AG09309 (cell line): ENCODE data around the gene METTL9.
A peak's percentile ranks its signal among the peaks of the same experiment; 100 is the strongest.
"Not testable (repeated sequence)": the region's sequence is repeated elsewhere in the genome, so short reads cannot be mapped to it uniquely, and the experiment has no call there.

ENCODE experiments used
- DNase-seq: peaks from one replicate; pipeline ENCODE4 v3.0.0-alpha.2; 2010; ENCODE audit warnings: low read depth
- H3K4me3 ChIP-seq: 2 replicates; pipeline ENCODE4 v1.5.1; 2011; ENCODE audit warnings: mild to moderate bottlenecking, low read depth, low read length, moderate library complexity; ENCODE audit not compliant: control insufficient read depth
- CTCF ChIP-seq: IDR thresholded peaks from 2 replicates; pipeline ENCODE4 v1.5.1; 2011; ENCODE audit warnings: mild to moderate bottlenecking, low read depth, low read length, inconsistent platforms; ENCODE audit not compliant: insufficient read depth, control insufficient read depth; ENCODE audit errors: missing control alignments

Gene METTL9

GRCh38 chr16:21622545-21622944 lies 23.2 kb downstream of the METTL9 start:
- TF ChIP-seq CTCF: no peak
- no peak for DNase-seq
- H3K4me3 ChIP-seq: no peak overlapping the region

- H3K4me3 ChIP-seq: no peak overlapping the region
- no peak for TF ChIP-seq CTCF
- no peak for DNase-seq
These were observed 25.6 kb downstream of the METTL9 start for GRCh38 chr16:21625026-21625425.

GRCh38 chr16:21626659-21627277 lies 27.4 kb downstream of the METTL9 start:
- no peak overlapping the region for H3K4me3 ChIP-seq
- DNase-seq: peak; percentile 88
- TF ChIP-seq CTCF: no peak

- no peak for TF ChIP-seq CTCF
- no peak for DNase-seq
- H3K4me3 ChIP-seq: no peak overlapping the region
These were observed 28.8 kb downstream of the METTL9 start for GRCh38 chr16:21628121-21628726.

- no peak overlapping the region for H3K4me3 ChIP-seq
- DNase-seq: no peak
- no peak for TF ChIP-seq CTCF
These were observed 29.4 kb downstream of the METTL9 start for GRCh38 chr16:21628772-21629171.

- not testable (repeated sequence) for H3K4me3 ChIP-seq, DNase-seq
These were observed 30.5 kb downstream of the METTL9 start for GRCh38 chr16:21629616-21630539.

DNA sequence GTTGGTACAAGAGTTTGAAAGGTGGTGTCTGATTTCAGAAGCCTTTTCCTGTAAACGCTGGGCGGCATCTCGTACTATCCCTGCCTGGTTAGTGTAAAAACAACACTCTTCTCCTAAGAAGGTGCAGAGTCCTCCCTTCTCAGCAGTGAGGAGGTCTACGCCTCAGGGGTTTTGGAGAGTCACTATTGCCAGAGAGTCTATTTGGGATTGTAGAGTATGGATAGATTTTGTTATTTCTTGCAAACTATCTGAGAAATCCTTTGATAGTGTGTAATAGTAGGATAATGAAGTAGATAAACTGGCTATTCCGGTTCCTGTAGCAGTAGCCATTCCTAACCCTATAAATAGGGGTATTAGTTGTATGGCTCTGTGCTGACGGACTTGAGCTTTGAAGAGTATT lies 31.5 kb downstream of the METTL9 start:
- not testable (repeated sequence) for DNase-seq, H3K4me3 ChIP-seq

- H3K4me3 ChIP-seq, DNase-seq: not testable (repeated sequence)
These were observed 32.0 kb downstream of the METTL9 start for GRCh38 chr16:21631376-21631775.

GRCh38 chr16:21631951-21632575 lies 32.7 kb downstream of the METTL9 start:
- not testable (repeated sequence) for DNase-seq, H3K4me3 ChIP-seq
